Liver (tissue), 9 donors: Measurements from ENCODE around the gene DHRS1. TPM values are rescaled to one million over a fixed set of nuclear protein-coding genes. Genes with fewer than 3 reads are reported as not detected.

ENCODE experiments used
- DNase-seq: peaks from one replicate; pipeline ENCODE4 v3.0.0-alpha.2; 2017; ENCODE audit warnings: low spot score
- H3K27ac ChIP-seq, 2 donors: one replicate each; pipeline ENCODE4 v1.7.0; 2013; ENCODE audit warnings: inconsistent platforms in 2 of 2, low read length in 2 of 2, control low read depth in 1 of 2, low read depth in 1 of 2, mild to moderate bottlenecking in 1 of 2
- H3K27me3 ChIP-seq, 4 donors: one replicate each; pipeline versions ENCODE4 v1.6.1 to v1.7.0; 2013; ENCODE audit warnings: low read length in 3 of 4, inconsistent platforms in 1 of 4, mild to moderate bottlenecking in 1 of 4, moderate library complexity in 1 of 4; ENCODE audit not compliant: control insufficient read depth in 4 of 4, insufficient read depth in 4 of 4
- H3K36me3 ChIP-seq, 4 donors: one replicate each; pipeline versions ENCODE4 v1.6.1 to v1.7.0; 2013; ENCODE audit warnings: low read length in 3 of 4, mild to moderate bottlenecking in 3 of 4, low read depth in 1 of 4, moderate library complexity in 1 of 4; ENCODE audit not compliant: control insufficient read depth in 4 of 4, insufficient read depth in 3 of 4
- H3K4me1 ChIP-seq, 4 donors: one replicate each; pipeline versions ENCODE4 v1.6.1 to v1.7.0; 2013; ENCODE audit warnings: low read length in 3 of 4, mild to moderate bottlenecking in 3 of 4, moderate library complexity in 1 of 4; ENCODE audit not compliant: control insufficient read depth in 4 of 4, insufficient read depth in 4 of 4
- H3K4me3 ChIP-seq, 3 donors: one replicate each; pipeline versions ENCODE4 v1.6.1 to v1.7.0; 2013; ENCODE audit warnings: low read length in 3 of 3, control low read depth in 1 of 3, low read depth in 1 of 3, mild to moderate bottlenecking in 1 of 3
- H3K9ac ChIP-seq, 2 donors: one replicate each; pipeline ENCODE4 v1.7.0; 2013; ENCODE audit warnings: low read length in 2 of 2, mild to moderate bottlenecking in 2 of 2, moderate library complexity in 2 of 2, control low read depth in 1 of 2, low read depth in 1 of 2
- H3K9me3 ChIP-seq, 4 donors: one replicate each; pipeline versions ENCODE4 v1.6.1 to v1.7.0; 2013; ENCODE audit warnings: low read length in 3 of 4; ENCODE audit not compliant: control insufficient read depth in 4 of 4
- FOXA2 ChIP-seq: IDR thresholded peaks from 2 replicates; pipeline ENCODE4 v1.6.1; 2016; ENCODE audit warnings: antibody characterized with exemption
- GABPA ChIP-seq, 2 donors: IDR thresholded peaks in 1 of 2; conservative IDR thresholded peaks in 1 of 2; 2 replicates each; pipeline ENCODE4 v1.6.1; 2016; ENCODE audit warnings: antibody characterized with exemption in 2 of 2, mild to moderate bottlenecking in 1 of 2, moderate library complexity in 1 of 2
- HNF4A ChIP-seq, 2 donors: conservative IDR thresholded peaks; 2 replicates each; pipeline ENCODE4 v1.6.1; 2016; ENCODE audit warnings: antibody characterized with exemption in 2 of 2, mild to moderate bottlenecking in 2 of 2
- JUND ChIP-seq, 2 donors: IDR thresholded peaks; 2 replicates each; pipeline ENCODE4 v1.6.1; 2016; ENCODE audit warnings: antibody characterized with exemption in 2 of 2
- NR2F2 ChIP-seq: IDR thresholded peaks from 2 replicates; pipeline ENCODE4 v1.6.1; 2016; ENCODE audit warnings: antibody characterized with exemption
- RXRA ChIP-seq, 2 donors: IDR thresholded peaks; 2 replicates each; pipeline ENCODE4 v1.6.1; 2017 to 2018; ENCODE audit warnings: antibody characterized with exemption in 2 of 2, mild to moderate bottlenecking in 1 of 2
- SP1 ChIP-seq: IDR thresholded peaks from 2 replicates; pipeline ENCODE4 v1.6.1; 2018; ENCODE audit warnings: antibody characterized with exemption, mild to moderate bottlenecking
- TAF1 ChIP-seq: conservative IDR thresholded peaks from 2 replicates; pipeline ENCODE4 v1.6.1; 2016; ENCODE audit warnings: antibody characterized with exemption, mild to moderate bottlenecking
- ZBTB33 ChIP-seq: IDR thresholded peaks from 2 replicates; pipeline ENCODE4 v1.6.1; 2016; ENCODE audit warnings: antibody characterized with exemption
- WGBS: extraction: QIAGEN DNeasy Blood & Tissue Kit; methylation state at CpG from one replicate; pipeline ENCODE4 v1.1.7; 2013; 5-methylcytosine and 5-hydroxymethylcytosine counted together
- polyA plus RNA-seq, 2 donors: library from polyadenylated mRNA; stranded (reverse) in 1 of 2; unstranded in 1 of 2; fragments of 200-250 nt in 1 of 2; fragments of >200 nt in 1 of 2; fragmentation: Nextera tagmentation in 1 of 2; extraction: Ambion mirVana in 1 of 2; gene quantifications; one replicate each; pipeline versions ENCODE4 v1.2.1 to v1.2.3, GENCODE V29; 2013 to 2015
- total RNA-seq, 2 donors: library from RNA; depleted of rRNA; stranded (reverse); fragments of >200 nt; gene quantifications; one replicate each; pipeline ENCODE4 v1.2.3, GENCODE V29; 2014
- TF ChIP-seq, protein P1 (sequence below): IDR thresholded peaks from 2 replicates; pipeline ENCODE4 v1.6.1; 2016; ENCODE audit warnings: antibody characterized with exemption, mild to moderate bottlenecking
- TF ChIP-seq, protein P2 (sequence below): fragments of 150-350 bp; IDR thresholded peaks from 2 replicates; pipeline ENCODE4 v1.5.1; 2017; ENCODE audit warnings: improper control_type of control experiment, low read depth, low read length; ENCODE audit not compliant: missing input control
- donor health status: healthy.
- donor health status: healthy.
- donor health status: healthy.
- donor health status: healthy.
- donor health status: healthy.

DHRS1 gene
- total and polyA plus RNA-seq, 4 donors = 30.3 to 84.9 (median 50.2) TPM

- peaks cover under 1 to 22% (median 7%) of the 10 kb centered on the region in 4 donors for H3K4me1 ChIP-seq
- no peak for DNase-seq
- no peak for TF ChIP-seq TAF1
- TF ChIP-seq GABPA (IDR thresholded peaks at IDR 0.05 in 1 of 2, conservative IDR thresholded peaks at IDR 0.05 in 1 of 2) = no peak
- TF ChIP-seq NR2F2 = peak; percentile 99
- no peak for TF ChIP-seq ZBTB33
- TF ChIP-seq, protein P1, sequence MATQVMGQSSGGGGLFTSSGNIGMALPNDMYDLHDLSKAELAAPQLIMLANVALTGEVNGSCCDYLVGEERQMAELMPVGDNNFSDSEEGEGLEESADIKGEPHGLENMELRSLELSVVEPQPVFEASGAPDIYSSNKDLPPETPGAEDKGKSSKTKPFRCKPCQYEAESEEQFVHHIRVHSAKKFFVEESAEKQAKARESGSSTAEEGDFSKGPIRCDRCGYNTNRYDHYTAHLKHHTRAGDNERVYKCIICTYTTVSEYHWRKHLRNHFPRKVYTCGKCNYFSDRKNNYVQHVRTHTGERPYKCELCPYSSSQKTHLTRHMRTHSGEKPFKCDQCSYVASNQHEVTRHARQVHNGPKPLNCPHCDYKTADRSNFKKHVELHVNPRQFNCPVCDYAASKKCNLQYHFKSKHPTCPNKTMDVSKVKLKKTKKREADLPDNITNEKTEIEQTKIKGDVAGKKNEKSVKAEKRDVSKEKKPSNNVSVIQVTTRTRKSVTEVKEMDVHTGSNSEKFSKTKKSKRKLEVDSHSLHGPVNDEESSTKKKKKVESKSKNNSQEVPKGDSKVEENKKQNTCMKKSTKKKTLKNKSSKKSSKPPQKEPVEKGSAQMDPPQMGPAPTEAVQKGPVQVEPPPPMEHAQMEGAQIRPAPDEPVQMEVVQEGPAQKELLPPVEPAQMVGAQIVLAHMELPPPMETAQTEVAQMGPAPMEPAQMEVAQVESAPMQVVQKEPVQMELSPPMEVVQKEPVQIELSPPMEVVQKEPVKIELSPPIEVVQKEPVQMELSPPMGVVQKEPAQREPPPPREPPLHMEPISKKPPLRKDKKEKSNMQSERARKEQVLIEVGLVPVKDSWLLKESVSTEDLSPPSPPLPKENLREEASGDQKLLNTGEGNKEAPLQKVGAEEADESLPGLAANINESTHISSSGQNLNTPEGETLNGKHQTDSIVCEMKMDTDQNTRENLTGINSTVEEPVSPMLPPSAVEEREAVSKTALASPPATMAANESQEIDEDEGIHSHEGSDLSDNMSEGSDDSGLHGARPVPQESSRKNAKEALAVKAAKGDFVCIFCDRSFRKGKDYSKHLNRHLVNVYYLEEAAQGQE = no peak
- peak in 1 of 2 donors; percentile 46 for TF ChIP-seq RXRA (IDR thresholded peaks at IDR 0.05)
- TF ChIP-seq, protein P2, sequence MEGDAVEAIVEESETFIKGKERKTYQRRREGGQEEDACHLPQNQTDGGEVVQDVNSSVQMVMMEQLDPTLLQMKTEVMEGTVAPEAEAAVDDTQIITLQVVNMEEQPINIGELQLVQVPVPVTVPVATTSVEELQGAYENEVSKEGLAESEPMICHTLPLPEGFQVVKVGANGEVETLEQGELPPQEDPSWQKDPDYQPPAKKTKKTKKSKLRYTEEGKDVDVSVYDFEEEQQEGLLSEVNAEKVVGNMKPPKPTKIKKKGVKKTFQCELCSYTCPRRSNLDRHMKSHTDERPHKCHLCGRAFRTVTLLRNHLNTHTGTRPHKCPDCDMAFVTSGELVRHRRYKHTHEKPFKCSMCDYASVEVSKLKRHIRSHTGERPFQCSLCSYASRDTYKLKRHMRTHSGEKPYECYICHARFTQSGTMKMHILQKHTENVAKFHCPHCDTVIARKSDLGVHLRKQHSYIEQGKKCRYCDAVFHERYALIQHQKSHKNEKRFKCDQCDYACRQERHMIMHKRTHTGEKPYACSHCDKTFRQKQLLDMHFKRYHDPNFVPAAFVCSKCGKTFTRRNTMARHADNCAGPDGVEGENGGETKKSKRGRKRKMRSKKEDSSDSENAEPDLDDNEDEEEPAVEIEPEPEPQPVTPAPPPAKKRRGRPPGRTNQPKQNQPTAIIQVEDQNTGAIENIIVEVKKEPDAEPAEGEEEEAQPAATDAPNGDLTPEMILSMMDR = no peak
- TF ChIP-seq HNF4A (conservative IDR thresholded peaks at IDR 0.05) = no peak
- no peak for TF ChIP-seq JUND (IDR thresholded peaks at IDR 0.05)
Observed at GRCh38 chr14:24339284-24340151, 39.9 kb upstream of the DHRS1 start, which contains the start of gene RIPK3. Gene RIPK3 (minus strand): TSS chr14:24339991. CDS start chr14:24339826, 165 bp downstream.

GRCh38 chr14:24338843-24339242, 39.3 kb upstream of the DHRS1 start:
- TF ChIP-seq RXRA (IDR thresholded peaks at IDR 0.05) (no peak), SP1 (no peak), FOXA2 (no peak)
- TF ChIP-seq, protein P2 = no peak
- Histone ChIP-seq H3K36me3 (no peaks in the 10 kb centered on the region), H3K27ac (no peak overlapping the region), H3K9ac (peak overlapping the region in 1 of 2 donors; percentile 38), H3K4me1 (peaks cover 3 to 28% (median 10%) of the 10 kb centered on the region in 4 donors), H3K4me3 (peak overlapping the region in 1 of 3 donors; percentile 32), H3K27me3 (no peaks in the 10 kb centered on the region), H3K9me3 (no peaks in the 10 kb centered on the region)
- no peak for DNase-seq
- WGBS = 82% methylated on average over 14 of the region's 14 CpGs

More at GRCh38 chr14:24339284-24340151, 39.9 kb upstream of the DHRS1 start, which contains the start of gene RIPK3:
- Histone ChIP-seq H3K4me3 (peak within 1 kb of the TSS; percentile 32 to 47 (median 32)), H3K27me3 (no peaks in the 10 kb centered on the region), H3K36me3 (no peaks in the 10 kb centered on the region), H3K9ac (peak within 1 kb of the TSS in 1 of 2 donors; percentile 38), H3K27ac (no peak within 1 kb of the TSS), H3K9me3 (no peaks in the 10 kb centered on the region)
- 24% methylated on average over 51 of the region's 51 CpGs for WGBS
